Right lobe of liver (tissue), 6 donors: Measurements from ENCODE around the gene CACNA1D. TPM values are rescaled to one million over a fixed set of nuclear protein-coding genes. Genes with fewer than 3 reads are reported as not detected.

Experiments used
- ATAC-seq, 4 donors: fragments of 200-7000 bp; cut with Tn5 transposase; one replicate each; pipeline ENCODE4 v1.9.1; 2020; ENCODE audit warnings: mild to moderate bottlenecking in 4 of 4, moderate library complexity in 4 of 4
- DNase-seq, 3 donors: peaks; one replicate each; pipeline ENCODE4 v3.0.0-alpha.2; 2020
- H3K27ac ChIP-seq, 3 donors: fragments of 200-600 bp; one replicate each; pipeline ENCODE4 v1.8.0; 2022
- H3K27me3 ChIP-seq, 2 donors: fragments of 200-600 bp; one replicate each; pipeline ENCODE4 v1.8.0; 2022
- H3K36me3 ChIP-seq, 4 donors: fragments of 200-600 bp; sonication (generic) in 1 of 4; one replicate each; pipeline versions ENCODE4 v1.5.1 to v1.8.0; 2017 to 2022; ENCODE audit warnings: control low read depth in 1 of 4
- H3K4me1 ChIP-seq, 4 donors: fragments of 200-600 bp; sonication (generic) in 1 of 4; one replicate each; pipeline versions ENCODE4 v1.5.1 to v1.8.0; 2017 to 2022; ENCODE audit warnings: control low read depth in 1 of 4
- H3K4me3 ChIP-seq, 3 donors: fragments of 200-600 bp; one replicate each; pipeline ENCODE4 v1.8.0; 2022
- H3K9me3 ChIP-seq, 4 donors: fragments of 200-600 bp; sonication (generic) in 1 of 4; one replicate each; pipeline versions ENCODE4 v1.5.1 to v1.8.0; 2017 to 2022; ENCODE audit warnings: control low read depth in 1 of 4
- POLR2A ChIP-seq: fragments of 450-650 bp; IDR thresholded peaks from one replicate; pipeline ENCODE4 v1.6.1; 2017; ENCODE audit warnings: antibody characterized with exemption, mild to moderate bottlenecking
- WGBS: methylation state at CpG from one replicate; pipeline ENCODE4 v1.1.6; 2018; ENCODE audit warnings: low coverage, low lambda C conversion rate; ENCODE audit not compliant: insufficient coverage; ENCODE audit errors: missing lambda C conversion rate; 5-methylcytosine and 5-hydroxymethylcytosine counted together
- intact Hi-C, 2 donors: fragments of 100-400 bp; cut with DNase I; formaldehyde crosslinking; loops; one replicate each; pipeline versions ENCODE4 v1.11.2 to v1.14.1; 2022
- total RNA-seq, 6 experiments: library from RNA; depleted of rRNA in 2 of 6; stranded (reverse); fragments of >200 nt in 2 of 6; fragmentation: NEBNext Ultra II Directional in 3 of 6; extraction: Animal tissue kit (Norgen Biotek cat#: 25700) in 3 of 6; gene quantifications; one replicate each; pipeline versions ENCODE4 v1.1.0 to v1.2.4, GENCODE V29; 2016 to 2023
- TF ChIP-seq, protein P1 (sequence below), 4 donors: fragments of 200-600 bp in 3 of 4; fragments of 450-650 bp in 1 of 4; IDR thresholded peaks; one replicate each; pipeline versions ENCODE4 v1.5.1 to v1.8.0; 2016 to 2022; ENCODE audit warnings: antibody characterized with exemption in 4 of 4, mild to moderate bottlenecking in 2 of 4
- donor health status: DM: no; HTN: yes; CAD: no.
- donor health status: DM: no; HTN: no; CAD: no.
- donor health status: DM: no; HTN: no; CAD: no.
- donor health status: DM: no; HTN: yes; CAD: no.
- donor health status: DM: no; HTN: yes; CAD: no.

CACNA1D gene
- total RNA-seq, 6 experiments from 2014 or later, result 5.5 to 12.7 (median 9.3) TPM

DNA sequence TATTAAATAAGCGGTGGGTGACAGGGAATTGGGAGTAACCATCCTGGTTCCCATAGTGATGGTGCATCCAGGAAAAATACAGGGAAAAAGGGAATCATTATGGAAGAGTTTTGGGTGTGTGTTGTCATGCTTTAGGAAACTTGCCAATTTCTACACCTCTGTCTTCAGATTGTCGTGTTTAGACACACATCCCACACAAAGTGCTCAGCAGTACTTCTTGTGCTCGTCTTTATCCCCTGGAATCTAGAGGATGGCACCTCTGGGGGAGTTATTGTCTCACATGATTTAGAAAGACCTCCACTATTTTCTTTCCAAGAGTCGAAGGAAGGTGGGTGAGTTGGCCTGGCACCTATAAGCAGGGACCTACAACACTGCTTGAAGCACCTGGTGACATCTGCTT lies 35.8 kb downstream of the CACNA1D start:
- intact Hi-C loops, result no loop called here
- WGBS, result 86% methylated on average over 3 of the region's 4 CpGs
- no peaks in the 10 kb centered on the region for H3K27me3 ChIP-seq
- H3K27ac ChIP-seq, result no peak overlapping the region
- no peaks in the 10 kb centered on the region for H3K36me3 ChIP-seq
- no peak for DNase-seq
- no peak for ATAC-seq
- no peak overlapping the region for H3K4me3 ChIP-seq
- TF ChIP-seq POLR2A, result no peak
- TF ChIP-seq, protein P1, sequence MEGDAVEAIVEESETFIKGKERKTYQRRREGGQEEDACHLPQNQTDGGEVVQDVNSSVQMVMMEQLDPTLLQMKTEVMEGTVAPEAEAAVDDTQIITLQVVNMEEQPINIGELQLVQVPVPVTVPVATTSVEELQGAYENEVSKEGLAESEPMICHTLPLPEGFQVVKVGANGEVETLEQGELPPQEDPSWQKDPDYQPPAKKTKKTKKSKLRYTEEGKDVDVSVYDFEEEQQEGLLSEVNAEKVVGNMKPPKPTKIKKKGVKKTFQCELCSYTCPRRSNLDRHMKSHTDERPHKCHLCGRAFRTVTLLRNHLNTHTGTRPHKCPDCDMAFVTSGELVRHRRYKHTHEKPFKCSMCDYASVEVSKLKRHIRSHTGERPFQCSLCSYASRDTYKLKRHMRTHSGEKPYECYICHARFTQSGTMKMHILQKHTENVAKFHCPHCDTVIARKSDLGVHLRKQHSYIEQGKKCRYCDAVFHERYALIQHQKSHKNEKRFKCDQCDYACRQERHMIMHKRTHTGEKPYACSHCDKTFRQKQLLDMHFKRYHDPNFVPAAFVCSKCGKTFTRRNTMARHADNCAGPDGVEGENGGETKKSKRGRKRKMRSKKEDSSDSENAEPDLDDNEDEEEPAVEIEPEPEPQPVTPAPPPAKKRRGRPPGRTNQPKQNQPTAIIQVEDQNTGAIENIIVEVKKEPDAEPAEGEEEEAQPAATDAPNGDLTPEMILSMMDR (IDR thresholded peaks at IDR 0.05), result no peak
- no peaks in the 10 kb centered on the region for H3K9me3 ChIP-seq
- H3K4me1 ChIP-seq, result no peaks in the 10 kb centered on the region

DNA sequence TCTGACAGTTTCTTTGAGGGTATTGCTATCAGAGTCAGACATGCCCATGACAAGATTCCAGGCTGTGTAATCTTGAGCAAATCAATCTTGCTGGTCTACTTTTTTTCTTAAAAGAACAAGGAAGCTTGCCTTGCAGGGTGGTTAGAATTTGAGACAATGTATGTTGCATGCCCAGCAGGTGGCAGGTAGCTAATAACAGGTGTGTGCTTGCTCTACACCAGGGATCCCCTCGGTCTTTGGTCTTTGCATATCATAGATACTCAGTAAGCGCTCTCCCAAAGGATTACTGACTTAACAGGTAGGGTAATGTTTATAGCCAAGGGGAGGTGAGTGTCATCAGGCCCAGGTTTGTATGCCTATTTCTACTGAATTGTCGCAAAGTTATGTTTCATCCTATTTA lies 37.3 kb downstream of the CACNA1D start:
- DNase-seq (no peak), ATAC-seq (no peak)
- intact Hi-C loops, result no loop called here
- Histone ChIP-seq H3K9me3 (no peaks in the 10 kb centered on the region), H3K27me3 (no peaks in the 10 kb centered on the region), H3K4me1 (no peaks in the 10 kb centered on the region), H3K36me3 (no peaks in the 10 kb centered on the region), H3K27ac (no peak overlapping the region), H3K4me3 (no peak overlapping the region)
- 91% methylated on average over 3 of the region's 3 CpGs for WGBS
- TF ChIP-seq, protein P1 (IDR thresholded peaks at IDR 0.05), result peak in 1 of 4 donors; percentile 8
- TF ChIP-seq POLR2A, result no peak

DNA sequence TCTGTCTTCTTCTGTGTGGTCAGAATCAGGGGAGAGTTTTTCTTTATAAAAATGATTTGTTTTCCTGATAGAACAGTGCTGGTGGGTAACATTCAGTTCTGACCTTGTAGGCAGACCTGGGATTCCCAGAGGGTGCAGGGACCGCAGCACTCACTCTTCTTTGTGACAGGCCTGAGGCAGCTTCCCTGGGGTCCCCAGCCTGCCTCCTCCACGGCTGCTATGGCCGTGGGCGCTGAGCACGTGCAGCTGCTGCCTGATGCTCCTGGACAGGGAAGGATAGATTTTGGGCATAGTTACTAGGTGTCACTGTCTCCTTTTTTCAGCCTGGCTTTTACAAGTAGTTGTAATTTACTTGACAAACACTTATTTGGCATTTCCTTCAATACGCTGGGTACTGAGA lies 39.1 kb downstream of the CACNA1D start:
- ATAC-seq (no peak), DNase-seq (no peak)
- Histone ChIP-seq H3K4me3 (no peak overlapping the region), H3K9me3 (no peaks in the 10 kb centered on the region), H3K27ac (no peak overlapping the region), H3K4me1 (no peaks in the 10 kb centered on the region), H3K36me3 (no peaks in the 10 kb centered on the region), H3K27me3 (no peaks in the 10 kb centered on the region)
- intact Hi-C loops, result no loop called here
- no peak for TF ChIP-seq POLR2A
- TF ChIP-seq, protein P1 (IDR thresholded peaks at IDR 0.05), result no peak
- WGBS, result 72% methylated on average over 5 of the region's 6 CpGs

DNA sequence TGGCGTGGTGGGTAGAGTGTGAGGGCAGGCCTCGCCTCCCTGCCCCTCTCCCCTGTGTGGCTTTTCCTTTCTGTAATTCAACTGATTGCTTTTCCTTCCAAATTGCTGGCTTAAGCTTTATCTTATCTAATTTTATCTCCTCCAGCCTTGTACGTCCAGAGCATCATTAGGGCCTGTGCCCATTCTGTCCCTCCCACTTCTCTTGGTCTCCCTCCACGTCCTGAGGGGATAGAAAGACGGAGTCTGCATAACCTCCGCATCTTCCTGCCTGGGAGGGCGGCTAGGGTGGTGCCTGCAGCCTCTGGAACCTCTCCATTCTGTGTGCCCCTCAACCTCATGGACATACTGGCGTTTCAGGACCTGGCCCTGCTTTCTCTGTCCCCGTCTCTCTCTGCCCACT lies 39.8 kb downstream of the CACNA1D start:
- Histone ChIP-seq H3K4me3 (no peak overlapping the region), H3K27me3 (no peaks in the 10 kb centered on the region), H3K9me3 (no peaks in the 10 kb centered on the region), H3K36me3 (no peaks in the 10 kb centered on the region), H3K27ac (no peak overlapping the region), H3K4me1 (no peaks in the 10 kb centered on the region)
- intact Hi-C loops, result no loop called here
- TF ChIP-seq, protein P1 (IDR thresholded peaks at IDR 0.05), result no peak
- DNase-seq (no peak), ATAC-seq (no peak)
- 89% methylated on average over 5 of the region's 9 CpGs for WGBS
